Measurements from ENCODE around the gene LHX3. TPM values are rescaled to one million over a fixed set of nuclear protein-coding genes. Genes with fewer than 3 reads are reported as not detected.

The LHX3 gene
- total RNA-seq, 1 experiment from 2014 or later, result not detected

DNA sequence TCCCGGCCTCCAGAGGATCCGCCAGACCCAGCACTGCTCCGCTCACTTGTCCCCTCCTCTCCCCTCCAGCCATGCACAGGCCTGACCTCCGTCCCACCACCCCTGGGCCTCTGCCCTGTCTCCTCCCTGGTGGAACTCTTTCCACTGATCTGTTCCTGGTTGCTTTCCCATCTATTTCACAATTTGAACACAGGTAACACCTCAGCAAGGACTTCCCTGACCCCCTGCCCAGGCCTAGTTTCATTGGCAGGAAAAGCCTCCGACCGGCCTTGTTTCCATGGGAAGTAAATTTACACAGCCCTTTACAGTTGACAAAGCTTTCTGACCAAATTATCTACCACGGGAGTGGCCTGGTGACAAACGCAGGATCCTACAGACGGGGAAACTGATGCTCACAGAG is 25.8 kb upstream of the LHX3 start:
- WGBS (ENCODE audit: extremely low coverage, insufficient read length, low lambda C conversion rate), result no CpG with 5 or more reads among the region's 9 CpGs
- Mint-ChIP-seq H3K4me1 (peaks cover 9 to 13% of the 10 kb centered on the region in 2 experiments), H3K4me3 (no peak overlapping the region), H3K27me3 (ENCODE audit: low read depth) (no peaks in the 10 kb centered on the region), H3K27ac (peak overlapping the region in 2 of 3 experiments; percentile 40 to 96; a peak in 3 of 7 replicates), H3K9me3 (no peaks in the 10 kb centered on the region), H3K36me3 (ENCODE audit: insufficient read depth in 1 of 3, low read depth in 3 of 3) (peaks cover 8 to 22% (median 15%) of the 10 kb centered on the region in 3 experiments; a peak in 5 of 7 replicates)
- H3K4me2 ChIP-seq (ENCODE audit: insufficient read depth, insufficient read length, low read length), result no peak overlapping the region
- H4K8ac ChIP-seq (replicated peaks; ENCODE audit: insufficient read length, low read depth, low read length), result no peak overlapping the region
- DNase-seq, result no peak
- H3K9me3 ChIP-seq (ENCODE audit: control insufficient read depth, low read depth, low read length), result no peaks in the 10 kb centered on the region
- no peak overlapping the region for H4K5ac ChIP-seq (ENCODE audit: insufficient read length, low read depth, low read length)
- H3K79me1 ChIP-seq (ENCODE audit: insufficient read depth, low read depth, low read length, poor library complexity, severe bottlenecking), result no peaks in the 10 kb centered on the region
- H3K4ac ChIP-seq (ENCODE audit: low read depth, low read length), result no peak overlapping the region
- no peak overlapping the region for H2BK5ac ChIP-seq (ENCODE audit: insufficient read length, low read length)
- H4K91ac ChIP-seq (ENCODE audit: insufficient read length, low read depth, low read length), result no peak overlapping the region
- H2AFZ ChIP-seq (ENCODE audit: low read length), result no peak overlapping the region
- H3K23ac ChIP-seq (ENCODE audit: insufficient read length, low read depth, low read length), result no peak overlapping the region
- H2BK120ac ChIP-seq (ENCODE audit: low read depth, low read length, poor library complexity, severe bottlenecking), result no peak overlapping the region
- H3K56ac ChIP-seq (ENCODE audit: insufficient read length, low read depth, low read length), result no peak overlapping the region
- H3K27ac ChIP-seq (ENCODE audit: insufficient read length, low read depth, low read length), result no peak overlapping the region
- no peak overlapping the region for H3K18ac ChIP-seq (ENCODE audit: insufficient read length, low read depth, low read length)
- H2BK15ac ChIP-seq (ENCODE audit: low read depth, low read length), result no peak overlapping the region
- H2BK12ac ChIP-seq (ENCODE audit: insufficient read length, low read depth, low read length), result no peak overlapping the region
- H2AK5ac ChIP-seq (ENCODE audit: insufficient read length, low read length), result no peak overlapping the region
- H3K4me1 ChIP-seq (ENCODE audit: insufficient read depth, low read length), result no peaks in the 10 kb centered on the region
- H2BK20ac ChIP-seq (ENCODE audit: low read depth, low read length, poor library complexity, severe bottlenecking), result no peak overlapping the region
- no peaks in the 10 kb centered on the region for H4K20me1 ChIP-seq (ENCODE audit: control insufficient read depth, insufficient read depth, insufficient read length)
- H3K79me2 ChIP-seq (ENCODE audit: insufficient read depth, low read length), result peaks cover 4% of the 10 kb centered on the region; the same call in 1 of the 2 replicates
- no peaks in the 10 kb centered on the region for H3K23me2 ChIP-seq (ENCODE audit: insufficient read length, low read depth, low read length, poor library complexity, severe bottlenecking)
- TF ChIP-seq, protein P1, sequence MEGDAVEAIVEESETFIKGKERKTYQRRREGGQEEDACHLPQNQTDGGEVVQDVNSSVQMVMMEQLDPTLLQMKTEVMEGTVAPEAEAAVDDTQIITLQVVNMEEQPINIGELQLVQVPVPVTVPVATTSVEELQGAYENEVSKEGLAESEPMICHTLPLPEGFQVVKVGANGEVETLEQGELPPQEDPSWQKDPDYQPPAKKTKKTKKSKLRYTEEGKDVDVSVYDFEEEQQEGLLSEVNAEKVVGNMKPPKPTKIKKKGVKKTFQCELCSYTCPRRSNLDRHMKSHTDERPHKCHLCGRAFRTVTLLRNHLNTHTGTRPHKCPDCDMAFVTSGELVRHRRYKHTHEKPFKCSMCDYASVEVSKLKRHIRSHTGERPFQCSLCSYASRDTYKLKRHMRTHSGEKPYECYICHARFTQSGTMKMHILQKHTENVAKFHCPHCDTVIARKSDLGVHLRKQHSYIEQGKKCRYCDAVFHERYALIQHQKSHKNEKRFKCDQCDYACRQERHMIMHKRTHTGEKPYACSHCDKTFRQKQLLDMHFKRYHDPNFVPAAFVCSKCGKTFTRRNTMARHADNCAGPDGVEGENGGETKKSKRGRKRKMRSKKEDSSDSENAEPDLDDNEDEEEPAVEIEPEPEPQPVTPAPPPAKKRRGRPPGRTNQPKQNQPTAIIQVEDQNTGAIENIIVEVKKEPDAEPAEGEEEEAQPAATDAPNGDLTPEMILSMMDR (conservative IDR thresholded peaks at IDR 0.05), result no peak
- H3T11ph ChIP-seq (ENCODE audit: low read length), result no peak overlapping the region
- H3K14ac ChIP-seq (ENCODE audit: insufficient read depth, low read length), result no peak overlapping the region
- no peak overlapping the region for H3K9ac ChIP-seq (ENCODE audit: extremely low read depth, insufficient read length, low read length)
- H3K27me3 ChIP-seq (ENCODE audit: insufficient read depth, low read length), result no peaks in the 10 kb centered on the region

Data from H9 (cell line).